ENCODE measurements around the gene ENO4. TPM values are rescaled to one million over a fixed set of nuclear protein-coding genes. Genes with fewer than 3 reads are reported as not detected.

The ENO4 gene
- total RNA-seq, 1 donor from 2014 or later, result 0.52 TPM

DNA sequence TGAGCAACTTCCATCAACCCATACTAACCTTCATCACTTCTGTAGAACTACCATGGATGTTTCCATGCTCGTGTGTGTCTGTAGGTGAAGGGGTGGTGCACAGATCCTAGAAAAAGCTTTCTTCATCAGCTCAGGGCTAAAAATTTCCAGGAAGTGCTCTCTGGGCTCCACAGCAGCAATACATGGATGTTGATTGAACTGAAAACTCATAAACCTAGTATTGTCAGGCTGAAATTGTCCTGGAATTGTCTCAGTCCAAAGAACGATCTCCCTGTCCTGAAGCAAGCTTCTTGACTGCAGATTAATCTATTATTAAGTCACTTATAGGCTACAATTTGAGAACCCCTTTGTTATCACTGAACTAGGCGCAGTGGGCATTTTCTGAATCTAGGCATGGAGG is 39.8 kb downstream of the ENO4 start:
- no peak overlapping the region for H3K4me3 Mint-ChIP-seq (ENCODE audit: unreplicated experiment)
- H3K9me3 ChIP-seq (ENCODE audit: insufficient read depth, low read depth, low read length), result no peaks in the 10 kb centered on the region
- H3K27me3 Mint-ChIP-seq (ENCODE audit: low read depth, unreplicated experiment), result no peaks in the 10 kb centered on the region
- H3K9ac ChIP-seq (ENCODE audit: low read length), result no peak overlapping the region
- H3K36me3 ChIP-seq (ENCODE audit: insufficient read depth, low read length), result no peaks in the 10 kb centered on the region
- peak overlapping the region; percentile 68 for H3K4me2 ChIP-seq (ENCODE audit: low read length)
- H3K9me3 Mint-ChIP-seq (ENCODE audit: unreplicated experiment), result no peaks in the 10 kb centered on the region
- no peak for FAIRE-seq
- no peaks in the 10 kb centered on the region for H3K79me2 ChIP-seq (ENCODE audit: insufficient read depth, low read length)
- H3K27me3 ChIP-seq (ENCODE audit: insufficient read depth, low read length), result no peaks in the 10 kb centered on the region
- H4K20me1 ChIP-seq (ENCODE audit: insufficient read depth, low read length), result peaks cover 6% of the 10 kb centered on the region
- peaks cover 39% of the 10 kb centered on the region for H3K4me1 Mint-ChIP-seq (ENCODE audit: low read depth, unreplicated experiment)
- H3K36me3 Mint-ChIP-seq (ENCODE audit: low read depth, unreplicated experiment), result no peaks in the 10 kb centered on the region
- no peak for TF ChIP-seq EZH2 (IDR thresholded peaks at IDR 0.05; ENCODE audit: insufficient read depth, low read length)
- TF ChIP-seq, protein P1, sequence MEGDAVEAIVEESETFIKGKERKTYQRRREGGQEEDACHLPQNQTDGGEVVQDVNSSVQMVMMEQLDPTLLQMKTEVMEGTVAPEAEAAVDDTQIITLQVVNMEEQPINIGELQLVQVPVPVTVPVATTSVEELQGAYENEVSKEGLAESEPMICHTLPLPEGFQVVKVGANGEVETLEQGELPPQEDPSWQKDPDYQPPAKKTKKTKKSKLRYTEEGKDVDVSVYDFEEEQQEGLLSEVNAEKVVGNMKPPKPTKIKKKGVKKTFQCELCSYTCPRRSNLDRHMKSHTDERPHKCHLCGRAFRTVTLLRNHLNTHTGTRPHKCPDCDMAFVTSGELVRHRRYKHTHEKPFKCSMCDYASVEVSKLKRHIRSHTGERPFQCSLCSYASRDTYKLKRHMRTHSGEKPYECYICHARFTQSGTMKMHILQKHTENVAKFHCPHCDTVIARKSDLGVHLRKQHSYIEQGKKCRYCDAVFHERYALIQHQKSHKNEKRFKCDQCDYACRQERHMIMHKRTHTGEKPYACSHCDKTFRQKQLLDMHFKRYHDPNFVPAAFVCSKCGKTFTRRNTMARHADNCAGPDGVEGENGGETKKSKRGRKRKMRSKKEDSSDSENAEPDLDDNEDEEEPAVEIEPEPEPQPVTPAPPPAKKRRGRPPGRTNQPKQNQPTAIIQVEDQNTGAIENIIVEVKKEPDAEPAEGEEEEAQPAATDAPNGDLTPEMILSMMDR (IDR thresholded peaks at IDR 0.05; ENCODE audit: insufficient read depth, low read depth, low read length), result no peak
- peaks cover 33% of the 10 kb centered on the region for H3K4me1 ChIP-seq (ENCODE audit: insufficient read depth, low read length)
- H2AFZ ChIP-seq (ENCODE audit: low read depth, low read length), result no peak overlapping the region
- DNase-seq (ENCODE audit: low read depth), result no peak
- H3K27ac ChIP-seq (ENCODE audit: low read depth, low read length), result peak overlapping the region; percentile 40
- no peak overlapping the region for H3K4me3 ChIP-seq (ENCODE audit: insufficient read depth, low read depth, low read length)
- H3K27ac Mint-ChIP-seq (ENCODE audit: unreplicated experiment), result peak overlapping the region; percentile 62

GRCh38 chr10:116891208-116891607 is 41.9 kb downstream of the ENO4 start:
- Mint-ChIP-seq H3K4me3 (ENCODE audit: unreplicated experiment) (no peak overlapping the region), H3K27ac (ENCODE audit: unreplicated experiment) (no peak overlapping the region), H3K9me3 (ENCODE audit: unreplicated experiment) (no peaks in the 10 kb centered on the region), H3K27me3 (ENCODE audit: low read depth, unreplicated experiment) (no peaks in the 10 kb centered on the region), H3K36me3 (ENCODE audit: low read depth, unreplicated experiment) (no peaks in the 10 kb centered on the region), H3K4me1 (ENCODE audit: low read depth, unreplicated experiment) (peaks cover 39% of the 10 kb centered on the region)
- Histone ChIP-seq H3K27ac (ENCODE audit: low read depth, low read length) (peak overlapping the region; percentile 17), H4K20me1 (ENCODE audit: insufficient read depth, low read length) (peaks cover 6% of the 10 kb centered on the region), H3K4me2 (ENCODE audit: low read length) (peak overlapping the region; percentile 71), H3K9ac (ENCODE audit: low read length) (peak overlapping the region; percentile 34), H3K36me3 (ENCODE audit: insufficient read depth, low read length) (no peaks in the 10 kb centered on the region), H3K79me2 (ENCODE audit: insufficient read depth, low read length) (no peaks in the 10 kb centered on the region), H3K4me3 (ENCODE audit: insufficient read depth, low read depth, low read length) (no peak overlapping the region), H3K4me1 (ENCODE audit: insufficient read depth, low read length) (peaks cover 33% of the 10 kb centered on the region), H3K27me3 (ENCODE audit: insufficient read depth, low read length) (no peaks in the 10 kb centered on the region), H2AFZ (ENCODE audit: low read depth, low read length) (no peak overlapping the region), H3K9me3 (ENCODE audit: insufficient read depth, low read depth, low read length) (no peaks in the 10 kb centered on the region)
- FAIRE-seq (peak; percentile 72), DNase-seq (ENCODE audit: low read depth) (peak; percentile 81)
- TF ChIP-seq, protein P1 (IDR thresholded peaks at IDR 0.05; ENCODE audit: insufficient read depth, low read depth, low read length), result no peak
- TF ChIP-seq EZH2 (IDR thresholded peaks at IDR 0.05; ENCODE audit: insufficient read depth, low read length), result no peak

- Histone ChIP-seq H3K4me1 (ENCODE audit: insufficient read depth, low read length) (peaks cover 30% of the 10 kb centered on the region), H3K9me3 (ENCODE audit: insufficient read depth, low read depth, low read length) (no peaks in the 10 kb centered on the region), H3K27me3 (ENCODE audit: insufficient read depth, low read length) (no peaks in the 10 kb centered on the region), H2AFZ (ENCODE audit: low read depth, low read length) (no peak overlapping the region), H4K20me1 (ENCODE audit: insufficient read depth, low read length) (peaks cover 4% of the 10 kb centered on the region), H3K4me3 (ENCODE audit: insufficient read depth, low read depth, low read length) (no peak overlapping the region), H3K4me2 (ENCODE audit: low read length) (no peak overlapping the region), H3K27ac (ENCODE audit: low read depth, low read length) (no peak overlapping the region), H3K9ac (ENCODE audit: low read length) (no peak overlapping the region), H3K79me2 (ENCODE audit: insufficient read depth, low read length) (no peaks in the 10 kb centered on the region), H3K36me3 (ENCODE audit: insufficient read depth, low read length) (no peaks in the 10 kb centered on the region)
- no peak overlapping the region for H3K4me3 Mint-ChIP-seq (ENCODE audit: unreplicated experiment)
- peaks cover 27% of the 10 kb centered on the region for H3K4me1 Mint-ChIP-seq (ENCODE audit: low read depth, unreplicated experiment)
- no peak overlapping the region for H3K27ac Mint-ChIP-seq (ENCODE audit: unreplicated experiment)
- H3K9me3 Mint-ChIP-seq (ENCODE audit: unreplicated experiment), result no peaks in the 10 kb centered on the region
- TF ChIP-seq, protein P1 (IDR thresholded peaks at IDR 0.05; ENCODE audit: insufficient read depth, low read depth, low read length), result no peak
- TF ChIP-seq EZH2 (IDR thresholded peaks at IDR 0.05; ENCODE audit: insufficient read depth, low read length), result no peak
- no peaks in the 10 kb centered on the region for H3K27me3 Mint-ChIP-seq (ENCODE audit: low read depth, unreplicated experiment)
- peaks cover 2% of the 10 kb centered on the region for H3K36me3 Mint-ChIP-seq (ENCODE audit: low read depth, unreplicated experiment)
- DNase-seq (ENCODE audit: low read depth) (no peak), FAIRE-seq (no peak)
Observed at GRCh38 chr10:116892907-116893685, 43.8 kb downstream of the ENO4 start.
